Coronary artery (tissue), 2 donors: ENCODE results near the gene ZNRD2.

Experiments
- DNase-seq: peaks from one replicate; pipeline ENCODE4 v3.0.0-alpha.2; 2017; ENCODE audit warnings: low spot score
- H3K27ac ChIP-seq, 2 donors: fragments of 200-600 bp; sonication (generic); one replicate each; pipeline ENCODE4 v1.5.1; 2016 to 2019
- H3K4me3 ChIP-seq: fragments of 200-600 bp; sonication (generic); 2 replicates; pipeline ENCODE4 v1.5.1; 2016; ENCODE audit warnings: mild to moderate bottlenecking, moderate library complexity
- TF ChIP-seq, protein P1 (sequence below): fragments of 200-600 bp; sonication (generic); IDR thresholded peaks from one replicate; pipeline ENCODE4 v1.5.1; 2019; ENCODE audit warnings: antibody characterized with exemption

Gene ZNRD2

DNA sequence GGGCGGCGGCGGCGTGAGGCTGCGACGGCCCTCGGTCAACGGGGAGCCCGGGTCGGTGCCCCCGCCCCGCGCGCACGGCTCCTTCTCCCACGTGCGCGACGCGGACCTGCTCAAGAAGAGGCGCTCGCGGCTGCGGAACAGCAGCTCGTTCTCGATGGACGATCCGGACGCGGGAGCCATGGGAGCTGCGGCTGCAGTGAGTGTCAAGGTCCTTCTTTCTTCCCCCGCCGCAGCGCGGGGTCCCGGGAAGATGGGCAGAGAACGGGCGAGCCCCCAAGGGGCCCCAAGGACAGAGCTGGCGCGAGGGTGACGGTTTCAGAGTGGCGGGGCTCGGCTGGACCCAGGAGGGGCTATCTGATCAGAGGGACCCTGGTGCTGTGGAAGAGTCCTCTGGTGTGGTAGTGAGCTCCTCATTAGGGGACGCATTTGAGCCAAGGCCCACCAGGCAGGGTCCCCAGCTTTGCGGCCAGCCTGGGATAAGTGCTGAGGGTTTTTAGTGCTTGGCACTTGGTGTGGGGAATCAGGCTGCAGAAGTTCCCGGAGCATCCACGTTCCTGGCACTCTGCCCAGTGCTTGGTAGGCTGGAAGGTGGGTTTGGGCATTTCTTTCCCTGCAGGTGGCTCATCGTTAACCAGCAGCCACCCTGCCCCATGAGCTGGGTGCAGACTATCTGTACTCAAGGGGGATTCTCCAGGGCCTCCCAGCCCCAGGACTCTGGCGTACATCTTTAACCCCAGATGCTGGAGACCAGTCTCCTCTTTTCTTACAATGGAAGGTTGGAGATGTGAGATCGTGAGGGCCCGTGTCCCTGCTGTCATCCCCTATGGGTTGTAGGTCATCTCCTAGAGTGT is 15.3 kb downstream of the ZNRD2 start:
- no peak for DNase-seq
- TF ChIP-seq, protein P1, sequence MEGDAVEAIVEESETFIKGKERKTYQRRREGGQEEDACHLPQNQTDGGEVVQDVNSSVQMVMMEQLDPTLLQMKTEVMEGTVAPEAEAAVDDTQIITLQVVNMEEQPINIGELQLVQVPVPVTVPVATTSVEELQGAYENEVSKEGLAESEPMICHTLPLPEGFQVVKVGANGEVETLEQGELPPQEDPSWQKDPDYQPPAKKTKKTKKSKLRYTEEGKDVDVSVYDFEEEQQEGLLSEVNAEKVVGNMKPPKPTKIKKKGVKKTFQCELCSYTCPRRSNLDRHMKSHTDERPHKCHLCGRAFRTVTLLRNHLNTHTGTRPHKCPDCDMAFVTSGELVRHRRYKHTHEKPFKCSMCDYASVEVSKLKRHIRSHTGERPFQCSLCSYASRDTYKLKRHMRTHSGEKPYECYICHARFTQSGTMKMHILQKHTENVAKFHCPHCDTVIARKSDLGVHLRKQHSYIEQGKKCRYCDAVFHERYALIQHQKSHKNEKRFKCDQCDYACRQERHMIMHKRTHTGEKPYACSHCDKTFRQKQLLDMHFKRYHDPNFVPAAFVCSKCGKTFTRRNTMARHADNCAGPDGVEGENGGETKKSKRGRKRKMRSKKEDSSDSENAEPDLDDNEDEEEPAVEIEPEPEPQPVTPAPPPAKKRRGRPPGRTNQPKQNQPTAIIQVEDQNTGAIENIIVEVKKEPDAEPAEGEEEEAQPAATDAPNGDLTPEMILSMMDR: no peak
- Histone ChIP-seq H3K4me3 (no peak overlapping the region), H3K27ac (peak overlapping the region; percentile 8 to 91)

DNA sequence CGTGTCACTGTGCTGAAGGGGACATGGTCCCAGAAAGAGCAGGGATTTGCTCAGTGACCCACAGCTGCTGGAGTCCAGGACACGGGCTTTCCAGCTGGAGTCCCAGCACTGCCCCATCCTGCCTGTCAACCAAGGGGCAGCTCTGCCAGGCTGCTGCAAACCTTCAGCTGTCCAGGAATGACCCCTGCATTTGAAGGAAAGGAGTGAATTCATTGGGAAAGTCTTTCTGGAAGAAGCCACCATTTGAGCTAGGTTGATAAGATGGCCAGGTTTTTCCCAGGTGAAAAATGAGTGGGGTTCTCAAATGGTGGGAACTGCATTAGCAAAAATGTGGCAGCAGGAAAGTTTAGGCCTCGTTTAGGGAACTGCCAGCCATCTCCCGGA is 16.0 kb downstream of the ZNRD2 start:
- H3K4me3 ChIP-seq: no peak overlapping the region
- TF ChIP-seq, protein P1: no peak
- DNase-seq: no peak
- H3K27ac ChIP-seq: peak overlapping the region; percentile 39 to 91

DNA sequence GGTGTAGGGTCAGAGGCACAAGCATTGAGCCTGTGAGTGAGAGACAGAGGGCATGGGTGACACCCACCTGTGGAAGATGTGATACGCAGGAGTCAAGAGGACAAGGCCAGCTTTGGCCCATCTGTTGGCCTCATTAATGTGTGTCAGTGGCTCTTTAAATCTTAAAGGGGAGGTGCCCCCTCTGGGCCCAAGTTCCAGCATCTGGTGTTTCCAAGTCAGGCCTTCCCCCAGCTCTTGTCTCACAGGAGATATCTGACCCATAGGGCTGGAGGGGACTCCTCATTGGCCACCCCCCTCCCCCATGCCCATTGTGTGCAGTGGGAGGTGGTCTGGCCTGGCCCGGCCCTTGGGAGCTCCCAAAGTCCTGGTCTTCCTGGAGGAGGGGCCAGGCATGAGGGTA is 16.4 kb downstream of the ZNRD2 start:
- Histone ChIP-seq H3K4me3 (peak overlapping the region; percentile 51), H3K27ac (peak overlapping the region; percentile 39 to 91)
- TF ChIP-seq, protein P1: no peak
- no peak for DNase-seq

DNA sequence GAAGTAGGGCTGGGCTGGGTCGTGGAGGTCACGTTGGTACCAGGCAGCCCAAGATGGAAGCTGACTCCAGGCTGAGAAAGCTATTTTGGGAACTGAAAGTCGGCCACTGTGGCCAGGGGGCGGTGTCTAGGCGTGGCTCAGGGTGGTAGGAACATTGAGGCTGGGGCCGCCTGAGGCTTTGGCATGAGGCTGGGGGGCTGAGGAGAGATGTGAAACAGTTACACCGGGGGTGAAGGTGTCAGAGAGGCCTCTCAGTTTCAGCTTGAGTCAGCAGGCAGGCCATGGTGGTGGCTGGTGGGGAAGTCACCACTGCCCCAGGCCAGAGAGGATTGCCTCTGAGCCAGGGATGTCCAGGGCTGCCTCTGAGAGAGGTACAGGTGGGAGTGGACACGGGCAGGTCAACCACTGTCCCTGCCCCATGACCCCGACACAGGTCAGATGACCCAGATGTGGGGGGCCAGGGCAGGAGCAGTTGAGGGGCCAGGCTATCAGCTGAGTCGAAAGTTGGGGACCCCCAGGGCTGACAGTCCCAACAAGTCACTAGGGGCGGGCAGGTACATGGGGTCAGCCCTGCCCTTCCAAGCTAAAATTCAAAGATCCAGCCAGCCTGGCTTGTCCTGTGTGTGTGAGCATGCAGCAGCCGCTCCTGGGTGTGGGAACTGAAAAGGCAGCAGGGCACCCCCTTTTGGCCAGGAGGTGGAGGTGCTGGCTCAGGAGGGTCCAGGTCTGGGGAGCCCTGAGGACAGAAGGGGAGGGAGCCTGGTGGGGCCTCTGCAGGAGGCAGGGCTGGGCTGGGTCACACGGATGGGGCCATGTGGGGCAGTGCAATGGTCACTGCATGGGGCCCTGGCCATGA is 18.1 kb downstream of the ZNRD2 start:
- peak overlapping the region; percentile 15 for H3K4me3 ChIP-seq
- no peak for DNase-seq
- TF ChIP-seq, protein P1: no peak
- peak overlapping the region; percentile 72 to 91 for H3K27ac ChIP-seq

DNA sequence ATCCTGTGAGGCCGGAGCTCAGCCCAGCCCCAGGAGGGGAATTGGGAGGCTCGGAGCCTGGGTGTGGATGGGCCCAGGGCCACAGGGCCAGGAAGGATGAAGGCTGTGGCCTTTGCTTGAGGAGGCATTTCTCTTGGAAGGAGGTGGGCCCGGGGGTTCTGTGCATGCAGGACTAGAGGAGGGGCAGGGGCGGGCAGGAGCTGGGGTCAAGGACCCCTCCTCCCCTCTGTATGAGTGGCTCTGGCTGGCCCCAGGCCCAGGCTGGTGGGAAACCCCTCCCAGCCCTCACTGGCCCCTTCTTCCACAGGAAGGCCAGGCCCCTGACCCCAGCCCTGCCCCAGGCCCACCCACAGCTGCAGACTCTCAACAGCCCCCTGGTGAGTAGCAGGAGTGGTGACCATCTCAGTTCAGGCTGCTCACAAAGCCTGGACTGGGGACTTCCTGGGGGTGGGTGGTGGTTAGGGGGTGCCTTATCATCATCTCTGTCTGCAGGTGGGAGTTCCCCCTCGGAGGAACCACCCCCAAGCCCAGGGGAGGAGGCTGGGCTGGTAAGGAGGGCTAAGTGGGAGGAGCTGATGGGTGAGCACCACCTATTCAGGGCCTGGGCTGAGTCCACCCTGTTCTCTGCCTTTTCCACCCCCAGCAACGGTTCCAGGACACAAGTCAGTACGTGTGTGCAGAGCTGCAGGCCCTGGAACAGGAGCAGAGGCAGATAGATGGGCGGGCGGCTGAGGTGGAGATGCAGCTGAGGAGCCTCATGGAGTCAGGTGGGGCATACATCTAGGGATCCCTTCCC is 19.4 kb downstream of the ZNRD2 start:
- Histone ChIP-seq H3K4me3 (no peak overlapping the region), H3K27ac (peak overlapping the region in 1 of 2 donors; percentile 91)
- DNase-seq: no peak
- TF ChIP-seq, protein P1: no peak

DNA sequence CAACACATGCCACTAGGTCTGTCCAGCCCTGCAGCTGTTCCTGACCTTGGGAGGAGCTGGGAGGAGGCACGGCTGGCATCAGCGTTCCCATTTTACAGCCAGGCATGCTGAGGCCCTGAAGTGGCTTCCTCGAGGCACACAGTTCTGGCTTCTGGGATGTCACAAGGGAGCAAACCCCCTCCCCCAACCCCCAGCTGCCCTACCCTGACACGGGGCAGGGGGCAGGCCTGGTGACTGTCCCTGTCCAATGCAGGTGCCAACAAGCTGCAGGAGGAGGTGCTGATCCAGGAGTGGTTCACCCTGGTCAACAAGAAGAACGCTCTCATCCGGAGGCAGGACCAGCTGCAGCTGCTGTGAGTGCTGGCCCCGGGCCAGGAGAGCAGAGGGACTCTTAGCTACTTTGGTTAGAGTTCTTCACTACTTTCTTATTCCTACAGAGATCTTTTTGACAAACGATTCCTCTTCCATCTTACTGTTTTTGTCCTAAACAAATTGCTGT is 20.0 kb downstream of the ZNRD2 start:
- TF ChIP-seq, protein P1: no peak
- Histone ChIP-seq H3K4me3 (no peak overlapping the region), H3K27ac (peak overlapping the region in 1 of 2 donors; percentile 91)
- no peak for DNase-seq
